Peyer's patch (tissue), 4 donors: ENCODE data around the gene GAL3ST1. TPM values are rescaled to one million over a fixed set of nuclear protein-coding genes. Genes with fewer than 3 reads are reported as not detected.
"Not testable (repeated sequence)": the region's sequence is repeated elsewhere in the genome, so short reads cannot be mapped to it uniquely, and the experiment has no call there.

ENCODE experiments used
- DNase-seq, 3 donors: peaks; one replicate each; pipeline ENCODE4 v3.0.0-alpha.2; 2017 to 2019
- H3K27ac ChIP-seq, 4 donors: fragments of 200-600 bp; sonication (generic); one replicate each; pipeline ENCODE4 v1.5.1; 2016 to 2019
- H3K27me3 ChIP-seq, 2 donors: fragments of 200-600 bp; sonication (generic); one replicate each; pipeline ENCODE4 v1.5.1; 2019
- H3K36me3 ChIP-seq, 3 donors: fragments of 200-600 bp; sonication (generic); one replicate each; pipeline ENCODE4 v1.5.1; 2016 to 2019
- H3K4me1 ChIP-seq, 4 donors: fragments of 200-600 bp; sonication (generic); one replicate each; pipeline ENCODE4 v1.5.1; 2016 to 2019
- H3K4me3 ChIP-seq, 4 donors: fragments of 200-600 bp; sonication (generic); 1 replicate in 3 of 4; 2 replicates in 1 of 4; pipeline ENCODE4 v1.5.1; 2016 to 2019; ENCODE audit warnings: mild to moderate bottlenecking in 1 of 4
- H3K9me3 ChIP-seq, 4 donors: fragments of 200-600 bp; sonication (generic); one replicate each; pipeline ENCODE4 v1.5.1; 2016 to 2019; ENCODE audit warnings: mild to moderate bottlenecking in 1 of 4
- POLR2A ChIP-seq, 2 donors: fragments of 450-650 bp; IDR thresholded peaks; one replicate each; pipeline ENCODE4 v1.5.1; 2017; ENCODE audit warnings: antibody characterized with exemption in 2 of 2, mild to moderate bottlenecking in 2 of 2, moderate library complexity in 2 of 2
- total RNA-seq, 4 donors: library from RNA; depleted of rRNA; stranded (reverse); fragments of >200 nt; gene quantifications; one replicate each; pipeline ENCODE4 v1.1.0, GENCODE V29; 2016
- TF ChIP-seq, protein P1 (sequence below), 6 experiments: fragments of 450-650 bp in 4 of 6; fragments of 200-600 bp in 2 of 6; sonication (generic) in 1 of 6; IDR thresholded peaks; one replicate each; pipeline ENCODE4 v1.5.1; 2017 to 2019; ENCODE audit warnings: antibody characterized with exemption in 6 of 6, mild to moderate bottlenecking in 3 of 6, moderate library complexity in 1 of 6

GAL3ST1 gene
- total RNA-seq, 4 donors from 2014 or later: 19.0 to 98.5 (median 57.2) TPM

DNA sequence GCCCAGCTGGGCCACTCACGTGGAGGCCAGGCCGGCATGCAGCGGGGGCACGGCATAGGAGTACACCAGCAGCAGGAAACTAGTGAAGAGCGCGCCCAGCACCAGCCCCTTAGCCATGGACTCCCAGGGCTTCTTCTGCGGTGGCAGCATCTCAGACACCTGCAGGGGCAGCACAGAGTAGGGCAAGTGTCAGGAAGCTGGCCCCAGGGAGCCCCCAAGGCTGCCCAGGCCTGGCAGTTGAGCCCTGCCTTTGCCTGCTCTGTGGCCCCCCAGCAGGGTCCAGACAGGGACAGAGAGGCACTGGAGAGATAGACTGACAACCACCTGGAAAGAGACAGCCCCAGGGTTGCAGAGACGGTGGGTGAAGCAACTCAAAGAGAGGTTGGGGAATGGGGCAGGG, 17.2 kb downstream of the GAL3ST1 start:
- peaks cover 0 to 9% (median 3%) of the 10 kb centered on the region in 4 donors for H3K4me1 ChIP-seq
- H3K4me3 ChIP-seq: no peak overlapping the region
- H3K36me3 ChIP-seq: peaks cover 0 to 15% (median 0%) of the 10 kb centered on the region in 3 donors
- H3K9me3 ChIP-seq: no peaks in the 10 kb centered on the region
- H3K27ac ChIP-seq: no peak overlapping the region
- DNase-seq: no peak
- H3K27me3 ChIP-seq: no peaks in the 10 kb centered on the region
- TF ChIP-seq POLR2A (IDR thresholded peaks at IDR 0.05): no peak
- TF ChIP-seq, protein P1, sequence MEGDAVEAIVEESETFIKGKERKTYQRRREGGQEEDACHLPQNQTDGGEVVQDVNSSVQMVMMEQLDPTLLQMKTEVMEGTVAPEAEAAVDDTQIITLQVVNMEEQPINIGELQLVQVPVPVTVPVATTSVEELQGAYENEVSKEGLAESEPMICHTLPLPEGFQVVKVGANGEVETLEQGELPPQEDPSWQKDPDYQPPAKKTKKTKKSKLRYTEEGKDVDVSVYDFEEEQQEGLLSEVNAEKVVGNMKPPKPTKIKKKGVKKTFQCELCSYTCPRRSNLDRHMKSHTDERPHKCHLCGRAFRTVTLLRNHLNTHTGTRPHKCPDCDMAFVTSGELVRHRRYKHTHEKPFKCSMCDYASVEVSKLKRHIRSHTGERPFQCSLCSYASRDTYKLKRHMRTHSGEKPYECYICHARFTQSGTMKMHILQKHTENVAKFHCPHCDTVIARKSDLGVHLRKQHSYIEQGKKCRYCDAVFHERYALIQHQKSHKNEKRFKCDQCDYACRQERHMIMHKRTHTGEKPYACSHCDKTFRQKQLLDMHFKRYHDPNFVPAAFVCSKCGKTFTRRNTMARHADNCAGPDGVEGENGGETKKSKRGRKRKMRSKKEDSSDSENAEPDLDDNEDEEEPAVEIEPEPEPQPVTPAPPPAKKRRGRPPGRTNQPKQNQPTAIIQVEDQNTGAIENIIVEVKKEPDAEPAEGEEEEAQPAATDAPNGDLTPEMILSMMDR (IDR thresholded peaks at IDR 0.05): no peak

DNA sequence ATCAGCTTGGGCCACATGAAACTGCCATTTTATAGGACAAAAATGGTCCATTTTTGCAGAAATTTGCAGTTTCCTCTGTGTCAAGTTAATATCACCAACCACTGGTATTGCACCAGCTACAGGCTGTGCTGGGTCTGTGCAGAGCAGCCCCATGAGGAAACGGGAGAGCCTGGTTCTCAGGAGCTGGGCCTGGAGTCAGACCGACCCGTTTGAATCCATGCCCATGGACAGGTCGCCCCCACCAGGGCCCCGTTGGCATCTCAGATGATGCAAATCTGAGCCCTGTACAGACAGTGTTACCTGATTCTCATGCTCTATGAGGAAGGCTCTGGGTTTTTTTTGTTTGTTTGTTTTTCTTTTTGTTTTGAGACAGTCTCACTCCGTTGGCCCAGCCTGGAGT, 18.1 kb downstream of the GAL3ST1 start:
- peaks cover 0 to 15% (median 0%) of the 10 kb centered on the region in 3 donors for H3K36me3 ChIP-seq
- H3K27me3 ChIP-seq: no peaks in the 10 kb centered on the region
- peaks cover 0 to 2% (median 0%) of the 10 kb centered on the region in 4 donors for H3K4me1 ChIP-seq
- no peak for TF ChIP-seq POLR2A (IDR thresholded peaks at IDR 0.05)
- H3K27ac ChIP-seq: no peak overlapping the region
- H3K9me3 ChIP-seq: no peaks in the 10 kb centered on the region
- no peak for DNase-seq
- H3K4me3 ChIP-seq: no peak overlapping the region

DNA sequence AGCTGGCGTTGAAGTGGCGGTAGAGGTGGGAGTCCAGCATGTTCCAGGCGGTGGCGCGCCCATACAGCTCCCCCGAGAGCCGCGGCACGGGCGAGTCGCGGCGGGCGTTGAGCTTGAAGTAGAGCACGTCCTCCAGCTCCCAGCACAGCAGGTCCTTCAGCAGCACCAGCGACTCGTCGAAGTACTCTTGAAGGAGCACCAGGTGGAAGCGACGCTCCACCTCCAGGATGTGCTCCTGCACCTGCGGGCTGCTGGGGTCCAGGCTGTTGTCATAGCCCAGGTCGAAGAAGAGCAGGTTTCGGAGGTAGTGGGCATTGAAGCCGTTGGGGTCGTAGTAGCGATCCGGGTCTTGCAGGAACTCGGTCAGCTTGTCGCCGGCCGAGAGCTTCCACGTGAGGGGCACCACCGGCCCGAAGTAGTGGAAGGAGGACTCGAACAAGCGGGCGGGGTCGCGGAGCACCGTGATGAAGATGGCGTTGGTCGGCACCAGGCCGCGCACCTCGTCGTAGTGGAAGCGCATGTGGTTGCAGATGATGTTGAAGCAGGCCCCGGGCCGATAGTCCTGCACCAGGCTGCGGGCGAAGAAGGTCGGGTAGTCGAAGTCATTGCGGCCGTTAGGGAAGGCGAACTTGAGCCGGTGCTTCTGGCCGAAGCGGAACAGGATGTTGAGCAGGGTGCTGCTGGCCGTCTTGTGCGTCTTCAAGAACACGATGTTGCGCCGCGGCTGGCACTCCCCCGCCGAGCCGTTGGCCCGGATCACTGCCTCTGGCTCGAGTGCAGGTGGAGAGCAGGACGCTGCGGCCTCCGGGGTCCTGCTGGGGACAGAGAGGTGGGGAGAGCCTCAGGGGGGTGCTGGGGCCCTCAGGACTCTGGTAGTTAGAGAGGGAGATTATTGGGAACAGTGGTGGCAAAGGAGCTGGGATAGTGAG, 18.9 kb downstream of the GAL3ST1 start:
- no peak for TF ChIP-seq POLR2A (IDR thresholded peaks at IDR 0.05)
- TF ChIP-seq, protein P1 (IDR thresholded peaks at IDR 0.05): peak in 2 of 6 experiments; percentile 21 to 37
- no peaks in the 10 kb centered on the region for H3K4me1 ChIP-seq
- no peak overlapping the region for H3K27ac ChIP-seq
- H3K4me3 ChIP-seq: no peak overlapping the region
- no peaks in the 10 kb centered on the region for H3K27me3 ChIP-seq
- H3K9me3 ChIP-seq: no peaks in the 10 kb centered on the region
- no peak for DNase-seq
- peaks cover 0 to 15% (median 0%) of the 10 kb centered on the region in 3 donors for H3K36me3 ChIP-seq

DNA sequence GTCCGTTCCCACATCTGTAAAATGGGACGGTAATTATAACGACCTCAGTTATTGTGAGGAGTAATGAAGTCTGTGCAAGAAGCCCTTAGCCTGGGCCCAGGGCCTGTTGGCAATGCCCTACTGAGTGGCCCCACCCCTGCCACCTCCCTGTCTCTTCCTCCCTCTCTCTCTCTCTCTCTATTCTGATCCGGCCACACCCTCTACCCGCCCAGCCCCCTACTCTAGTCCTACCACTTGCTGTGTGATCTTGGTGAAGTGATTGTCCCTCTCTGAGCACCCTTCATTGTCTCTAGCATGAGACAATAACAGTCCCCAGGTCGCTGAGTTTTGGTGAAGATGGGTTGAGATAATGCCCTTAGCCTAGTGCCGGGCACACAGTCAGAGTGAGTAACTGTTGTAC, 20.5 kb downstream of the GAL3ST1 start:
- H3K27ac ChIP-seq: no peak overlapping the region
- no peak for DNase-seq
- TF ChIP-seq, protein P1 (IDR thresholded peaks at IDR 0.05): no peak
- no peak for TF ChIP-seq POLR2A (IDR thresholded peaks at IDR 0.05)
- H3K9me3 ChIP-seq: no peaks in the 10 kb centered on the region
- no peaks in the 10 kb centered on the region for H3K27me3 ChIP-seq
- H3K4me3 ChIP-seq: no peak overlapping the region
- H3K36me3 ChIP-seq: peaks cover 0 to 15% (median 0%) of the 10 kb centered on the region in 3 donors
- H3K4me1 ChIP-seq: no peaks in the 10 kb centered on the region

DNA sequence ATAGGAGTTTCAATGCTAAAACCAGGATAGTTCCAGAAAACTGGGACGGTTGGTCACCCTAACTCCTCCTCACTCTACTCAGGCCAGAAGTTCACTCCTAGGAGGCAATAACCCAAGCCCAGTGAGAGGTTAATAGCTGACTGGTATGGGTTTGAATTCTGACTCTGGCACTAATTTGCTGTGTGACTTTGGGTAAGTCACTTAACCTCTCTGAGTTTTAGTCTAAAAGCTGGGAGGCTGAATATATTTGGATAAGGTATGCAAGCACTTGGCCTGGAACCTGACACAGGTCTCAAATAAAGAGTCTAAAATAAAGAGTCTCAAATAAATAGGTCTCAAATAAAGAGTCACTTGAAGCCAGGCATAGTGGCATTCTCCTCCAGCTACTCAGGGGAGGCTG, 21.7 kb downstream of the GAL3ST1 start:
- no peak for TF ChIP-seq POLR2A (IDR thresholded peaks at IDR 0.05)
- TF ChIP-seq, protein P1 (IDR thresholded peaks at IDR 0.05): no peak

DNA sequence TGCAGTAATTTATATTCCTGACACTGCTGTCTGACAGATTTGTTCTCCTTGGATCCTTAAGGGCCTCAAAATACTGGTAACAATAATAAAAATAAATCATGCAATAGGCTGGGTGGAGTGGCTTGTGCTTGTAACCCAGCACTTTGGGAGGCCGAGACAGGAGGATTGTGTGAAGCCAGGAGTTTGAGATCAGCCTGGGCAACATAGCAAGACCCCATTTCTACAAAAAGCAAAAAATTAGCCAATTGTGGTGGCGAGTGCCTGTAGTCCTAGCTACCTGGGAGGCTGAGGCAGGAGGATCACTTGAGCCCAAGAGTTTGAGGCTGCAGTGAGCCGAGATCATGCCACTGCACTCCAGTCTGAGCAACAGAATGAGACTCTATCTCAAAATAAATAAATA, 22.7 kb downstream of the GAL3ST1 start:
- H3K4me1 ChIP-seq, H3K4me3 ChIP-seq, DNase-seq, H3K36me3 ChIP-seq, H3K27ac ChIP-seq, H3K9me3 ChIP-seq, H3K27me3 ChIP-seq: not testable (repeated sequence)

More for the DNA sequence above, 21.7 kb downstream of the GAL3ST1 start:
- no peaks in the 10 kb centered on the region for H3K4me1 ChIP-seq
- no peak overlapping the region for H3K4me3 ChIP-seq
- no peaks in the 10 kb centered on the region for H3K9me3 ChIP-seq
- H3K27ac ChIP-seq: no peak overlapping the region
- DNase-seq: no peak
- H3K27me3 ChIP-seq: no peaks in the 10 kb centered on the region
- peaks cover 0 to 15% (median 0%) of the 10 kb centered on the region in 3 donors for H3K36me3 ChIP-seq
